ENCODE results near the gene ZNF729.

GRCh38 chr19:22256856-22257255, 29.4 kb upstream of the ZNF729 start:
- TF ChIP-seq EZH2 (IDR thresholded peaks at IDR 0.05) = no peak
- no peak for TF ChIP-seq POLR2AphosphoS5 (IDR thresholded peaks at IDR 0.05; ENCODE audit: borderline replicate concordance, low read depth, low read length)
